Measurements from ENCODE around the gene B3GALNT1.

DNA sequence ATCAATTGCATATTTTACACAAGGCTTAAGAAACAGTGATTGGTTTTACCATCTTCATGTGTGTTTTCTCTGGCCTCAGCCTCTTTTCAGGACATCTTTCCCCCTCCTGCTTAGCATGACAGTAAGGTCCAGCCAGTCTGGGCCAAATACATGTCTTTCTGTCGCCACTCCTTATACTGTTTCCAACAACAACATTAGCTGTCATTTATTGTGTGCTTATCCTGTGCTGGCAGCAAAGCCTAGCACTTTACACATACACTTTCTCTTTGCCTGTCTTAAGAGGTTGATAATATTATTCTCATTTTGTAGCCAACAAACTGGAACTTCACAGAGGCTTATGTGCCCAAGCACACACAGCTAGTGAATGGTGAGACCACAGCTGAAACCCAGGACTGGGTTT lies 37.8 kb downstream of the B3GALNT1 start:
- TF ChIP-seq CTCF (IDR thresholded peaks at IDR 0.05; ENCODE audit: low read depth, low read length) (no peak), EZH2phosphoT487 (IDR thresholded peaks at IDR 0.05; ENCODE audit: low read depth) (no peak)
